ENCODE measurements around the gene DHX9.

GRCh38 chr1:182886985-182887384 lies 47.8 kb downstream of the DHX9 start:
- no peak for TF ChIP-seq MEF2B (IDR thresholded peaks at IDR 0.05; ENCODE audit: partially characterized antibody, poor library complexity, severe bottlenecking)
- TF ChIP-seq, protein P1, sequence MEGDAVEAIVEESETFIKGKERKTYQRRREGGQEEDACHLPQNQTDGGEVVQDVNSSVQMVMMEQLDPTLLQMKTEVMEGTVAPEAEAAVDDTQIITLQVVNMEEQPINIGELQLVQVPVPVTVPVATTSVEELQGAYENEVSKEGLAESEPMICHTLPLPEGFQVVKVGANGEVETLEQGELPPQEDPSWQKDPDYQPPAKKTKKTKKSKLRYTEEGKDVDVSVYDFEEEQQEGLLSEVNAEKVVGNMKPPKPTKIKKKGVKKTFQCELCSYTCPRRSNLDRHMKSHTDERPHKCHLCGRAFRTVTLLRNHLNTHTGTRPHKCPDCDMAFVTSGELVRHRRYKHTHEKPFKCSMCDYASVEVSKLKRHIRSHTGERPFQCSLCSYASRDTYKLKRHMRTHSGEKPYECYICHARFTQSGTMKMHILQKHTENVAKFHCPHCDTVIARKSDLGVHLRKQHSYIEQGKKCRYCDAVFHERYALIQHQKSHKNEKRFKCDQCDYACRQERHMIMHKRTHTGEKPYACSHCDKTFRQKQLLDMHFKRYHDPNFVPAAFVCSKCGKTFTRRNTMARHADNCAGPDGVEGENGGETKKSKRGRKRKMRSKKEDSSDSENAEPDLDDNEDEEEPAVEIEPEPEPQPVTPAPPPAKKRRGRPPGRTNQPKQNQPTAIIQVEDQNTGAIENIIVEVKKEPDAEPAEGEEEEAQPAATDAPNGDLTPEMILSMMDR (IDR thresholded peaks at IDR 0.05 in 2 of 3, conservative IDR thresholded peaks at IDR 0.05 in 1 of 3; ENCODE audit: control insufficient read depth in 2 of 3, extremely low read depth in 1 of 3, insufficient read depth in 1 of 3, low read depth in 3 of 3, low read length in 3 of 3) = no peak
